ENCODE data around the gene CPNE6. TPM values are rescaled to one million over a fixed set of nuclear protein-coding genes. Genes with fewer than 3 reads are reported as not detected.

CPNE6 gene
- total RNA-seq, 1 experiment from 2014 or later: not detected

DNA sequence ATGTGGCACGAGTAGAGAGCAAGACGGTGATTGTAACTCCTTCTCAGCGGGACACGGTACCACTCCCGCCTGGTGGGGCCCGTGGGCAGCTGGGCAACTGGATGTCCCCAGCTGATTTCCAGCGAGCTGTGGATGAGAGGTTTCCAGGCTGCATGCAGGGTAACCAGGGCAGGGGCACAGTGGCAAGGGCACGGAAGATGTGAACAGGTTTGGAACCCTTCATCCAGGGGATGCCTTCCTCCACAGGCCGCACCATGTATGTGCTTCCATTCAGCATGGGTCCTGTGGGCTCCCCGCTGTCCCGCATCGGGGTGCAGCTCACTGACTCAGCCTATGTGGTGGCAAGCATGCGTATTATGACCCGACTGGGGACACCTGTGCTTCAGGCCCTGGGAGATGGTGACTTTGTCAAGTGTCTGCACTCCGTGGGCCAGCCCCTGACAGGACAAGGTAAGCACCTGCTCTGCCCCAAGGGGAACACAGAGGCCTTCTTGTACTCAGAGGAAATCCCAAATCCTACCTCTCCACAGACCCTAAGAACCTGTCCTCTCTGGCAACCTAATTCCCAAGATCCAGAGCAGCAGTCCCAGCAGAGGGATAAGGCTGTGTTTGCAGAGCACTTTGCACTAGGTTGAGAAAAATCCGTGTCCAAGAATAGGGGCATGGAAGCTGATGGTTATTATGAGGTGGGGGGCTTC, 27.0 kb downstream of the CPNE6 start:
- H3K4me1 Mint-ChIP-seq: peaks cover 14 to 19% of the 10 kb centered on the region in 2 experiments
- H3K9me3 ChIP-seq (ENCODE audit: control insufficient read depth, low read depth, low read length): no peaks in the 10 kb centered on the region
- H3K27ac ChIP-seq (ENCODE audit: insufficient read length, low read depth, low read length): no peak overlapping the region
- no peak overlapping the region for H4K91ac ChIP-seq (ENCODE audit: insufficient read length, low read depth, low read length)
- no peak overlapping the region for H2AFZ ChIP-seq (ENCODE audit: low read length)
- no peak overlapping the region for H3K4me3 Mint-ChIP-seq
- WGBS (ENCODE audit: extremely low coverage, insufficient read length, low lambda C conversion rate): no CpG with 5 or more reads among the region's 16 CpGs
- H2AK5ac ChIP-seq (ENCODE audit: insufficient read length, low read length): no peak overlapping the region
- no peak overlapping the region for H3K27ac Mint-ChIP-seq
- H2BK5ac ChIP-seq (ENCODE audit: insufficient read length, low read length): no peak overlapping the region
- H3K23me2 ChIP-seq (ENCODE audit: insufficient read length, low read depth, low read length, poor library complexity, severe bottlenecking): peaks cover 6% of the 10 kb centered on the region
- no peaks in the 10 kb centered on the region for H4K20me1 ChIP-seq (ENCODE audit: control insufficient read depth, insufficient read depth, insufficient read length)
- no peak overlapping the region for H3K56ac ChIP-seq (ENCODE audit: insufficient read length, low read depth, low read length)
- H2BK20ac ChIP-seq (ENCODE audit: low read depth, low read length, poor library complexity, severe bottlenecking): no peak overlapping the region
- H3K36me3 Mint-ChIP-seq (ENCODE audit: insufficient read depth in 1 of 3, low read depth in 3 of 3): peaks cover 55 to 72% (median 60%) of the 10 kb centered on the region in 3 experiments
- no peak overlapping the region for H3K4ac ChIP-seq (ENCODE audit: low read depth, low read length)
- H3K18ac ChIP-seq (ENCODE audit: insufficient read length, low read depth, low read length): no peak overlapping the region
- TF ChIP-seq, protein P1, sequence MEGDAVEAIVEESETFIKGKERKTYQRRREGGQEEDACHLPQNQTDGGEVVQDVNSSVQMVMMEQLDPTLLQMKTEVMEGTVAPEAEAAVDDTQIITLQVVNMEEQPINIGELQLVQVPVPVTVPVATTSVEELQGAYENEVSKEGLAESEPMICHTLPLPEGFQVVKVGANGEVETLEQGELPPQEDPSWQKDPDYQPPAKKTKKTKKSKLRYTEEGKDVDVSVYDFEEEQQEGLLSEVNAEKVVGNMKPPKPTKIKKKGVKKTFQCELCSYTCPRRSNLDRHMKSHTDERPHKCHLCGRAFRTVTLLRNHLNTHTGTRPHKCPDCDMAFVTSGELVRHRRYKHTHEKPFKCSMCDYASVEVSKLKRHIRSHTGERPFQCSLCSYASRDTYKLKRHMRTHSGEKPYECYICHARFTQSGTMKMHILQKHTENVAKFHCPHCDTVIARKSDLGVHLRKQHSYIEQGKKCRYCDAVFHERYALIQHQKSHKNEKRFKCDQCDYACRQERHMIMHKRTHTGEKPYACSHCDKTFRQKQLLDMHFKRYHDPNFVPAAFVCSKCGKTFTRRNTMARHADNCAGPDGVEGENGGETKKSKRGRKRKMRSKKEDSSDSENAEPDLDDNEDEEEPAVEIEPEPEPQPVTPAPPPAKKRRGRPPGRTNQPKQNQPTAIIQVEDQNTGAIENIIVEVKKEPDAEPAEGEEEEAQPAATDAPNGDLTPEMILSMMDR (conservative IDR thresholded peaks at IDR 0.05): no peak
- H4K8ac ChIP-seq (replicated peaks; ENCODE audit: insufficient read length, low read depth, low read length): no peak overlapping the region
- H4K5ac ChIP-seq (ENCODE audit: insufficient read length, low read depth, low read length): no peak overlapping the region
- no peak overlapping the region for H3K23ac ChIP-seq (ENCODE audit: insufficient read length, low read depth, low read length)
- H3K79me1 ChIP-seq (ENCODE audit: insufficient read depth, low read depth, low read length, poor library complexity, severe bottlenecking): no peaks in the 10 kb centered on the region
- no peak overlapping the region for H3K14ac ChIP-seq (ENCODE audit: insufficient read depth, low read length)
- no peak for DNase-seq
- H3K9me3 Mint-ChIP-seq: peaks cover 2 to 6% of the 10 kb centered on the region in 2 experiments; a peak in 3 of 5 replicates
- H3T11ph ChIP-seq (ENCODE audit: low read length): no peak overlapping the region
- no peaks in the 10 kb centered on the region; the same call in 1 of the 2 replicates for H3K79me2 ChIP-seq (ENCODE audit: insufficient read depth, low read length)
- H3K9ac ChIP-seq (ENCODE audit: extremely low read depth, insufficient read length, low read length): no peak overlapping the region
- no peak overlapping the region for H2BK12ac ChIP-seq (ENCODE audit: insufficient read length, low read depth, low read length)
- no peaks in the 10 kb centered on the region; the same call in 1 of the 2 replicates for H3K4me1 ChIP-seq (ENCODE audit: insufficient read depth, low read length)
- H2BK120ac ChIP-seq (ENCODE audit: low read depth, low read length, poor library complexity, severe bottlenecking): no peak overlapping the region
- peaks cover 3% of the 10 kb centered on the region for H3K27me3 Mint-ChIP-seq (ENCODE audit: low read depth)
- H3K4me2 ChIP-seq (ENCODE audit: insufficient read depth, insufficient read length, low read length): no peak overlapping the region
- no peaks in the 10 kb centered on the region for H3K27me3 ChIP-seq (ENCODE audit: insufficient read depth, low read length)
- H2BK15ac ChIP-seq (ENCODE audit: low read depth, low read length): no peak overlapping the region

Data from H9 (cell line).